ENCODE measurements around the gene WNK4.

Gene WNK4

GRCh38 chr17:42784811-42785592 lies 4.6 kb downstream of the WNK4 start:
- no peak for ATAC-seq
- TF ChIP-seq TCF4 (CRISPR knock-in tag; IDR thresholded peaks at IDR 0.05; ENCODE audit: borderline replicate concordance) (no peak), ZFP3 (CRISPR knock-in tag; IDR thresholded peaks at IDR 0.05) (no peak), BACH2 (CRISPR knock-in tag; IDR thresholded peaks at IDR 0.05; ENCODE audit: borderline replicate concordance) (no peak), ZNF565 (CRISPR knock-in tag; conservative IDR thresholded peaks at IDR 0.05; ENCODE audit: low read depth) (no peak), ESRRG (CRISPR knock-in tag; IDR thresholded peaks at IDR 0.05) (no peak)
- TF ChIP-seq, protein P1, sequence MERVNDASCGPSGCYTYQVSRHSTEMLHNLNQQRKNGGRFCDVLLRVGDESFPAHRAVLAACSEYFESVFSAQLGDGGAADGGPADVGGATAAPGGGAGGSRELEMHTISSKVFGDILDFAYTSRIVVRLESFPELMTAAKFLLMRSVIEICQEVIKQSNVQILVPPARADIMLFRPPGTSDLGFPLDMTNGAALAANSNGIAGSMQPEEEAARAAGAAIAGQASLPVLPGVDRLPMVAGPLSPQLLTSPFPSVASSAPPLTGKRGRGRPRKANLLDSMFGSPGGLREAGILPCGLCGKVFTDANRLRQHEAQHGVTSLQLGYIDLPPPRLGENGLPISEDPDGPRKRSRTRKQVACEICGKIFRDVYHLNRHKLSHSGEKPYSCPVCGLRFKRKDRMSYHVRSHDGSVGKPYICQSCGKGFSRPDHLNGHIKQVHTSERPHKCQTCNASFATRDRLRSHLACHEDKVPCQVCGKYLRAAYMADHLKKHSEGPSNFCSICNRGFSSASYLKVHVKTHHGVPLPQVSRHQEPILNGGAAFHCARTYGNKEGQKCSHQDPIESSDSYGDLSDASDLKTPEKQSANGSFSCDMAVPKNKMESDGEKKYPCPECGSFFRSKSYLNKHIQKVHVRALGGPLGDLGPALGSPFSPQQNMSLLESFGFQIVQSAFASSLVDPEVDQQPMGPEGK (CRISPR knock-in tag; IDR thresholded peaks at IDR 0.05; ENCODE audit: borderline replicate concordance): no peak

GRCh38 chr17:42787266-42787665 lies 6.9 kb downstream of the WNK4 start:
- no peak for ATAC-seq
- no peak for TF ChIP-seq PPARA (CRISPR knock-in tag; IDR thresholded peaks at IDR 0.05; ENCODE audit: borderline replicate concordance)
- TF ChIP-seq ARNTL (CRISPR knock-in tag; IDR thresholded peaks at IDR 0.05; ENCODE audit: borderline replicate concordance, low read depth): no peak
- TF ChIP-seq SNAI2 (CRISPR knock-in tag; IDR thresholded peaks at IDR 0.05): no peak
- no peak for TF ChIP-seq TOX (CRISPR knock-in tag; IDR thresholded peaks at IDR 0.05; ENCODE audit: borderline replicate concordance)
- TF ChIP-seq OSR1 (CRISPR knock-in tag; IDR thresholded peaks at IDR 0.05): no peak
- no peak for TF ChIP-seq CSDC2 (CRISPR knock-in tag; IDR thresholded peaks at IDR 0.05)
- TF ChIP-seq ZNF8 (CRISPR knock-in tag; IDR thresholded peaks at IDR 0.05): no peak
- TF ChIP-seq ZC3H10 (CRISPR knock-in tag; IDR thresholded peaks at IDR 0.05): no peak
- no peak for TF ChIP-seq BACH2 (CRISPR knock-in tag; IDR thresholded peaks at IDR 0.05; ENCODE audit: borderline replicate concordance)
- no peak for TF ChIP-seq GLIS3 (CRISPR knock-in tag; IDR thresholded peaks at IDR 0.05)
- no peak for TF ChIP-seq TSHZ2 (CRISPR knock-in tag; IDR thresholded peaks at IDR 0.05)
- no peak for TF ChIP-seq ESRRG (CRISPR knock-in tag; IDR thresholded peaks at IDR 0.05)
- no peak for TF ChIP-seq RARB (CRISPR knock-in tag; IDR thresholded peaks at IDR 0.05)
- no peak for TF ChIP-seq CREB5 (CRISPR knock-in tag; IDR thresholded peaks at IDR 0.05; ENCODE audit: low read depth)

DNA sequence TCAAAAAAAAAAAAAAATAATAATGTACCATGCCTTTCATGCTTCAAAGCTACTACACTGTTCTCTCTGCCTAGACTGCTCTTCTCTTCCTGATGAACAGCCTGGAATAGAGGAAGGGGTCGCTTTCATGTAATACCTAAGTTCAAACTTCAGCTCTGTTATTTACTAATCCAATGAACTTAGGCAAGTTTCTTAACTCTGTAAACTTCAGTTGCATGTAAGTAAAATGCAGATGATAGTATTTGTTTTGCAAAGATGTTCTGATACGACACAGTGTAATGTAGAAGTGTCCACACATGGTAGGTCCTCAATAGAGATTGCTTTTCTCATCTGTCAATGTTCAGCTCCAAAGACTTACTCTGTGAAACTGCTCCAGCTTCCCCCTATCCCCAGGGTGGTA lies 11.5 kb downstream of the WNK4 start:
- ATAC-seq: no peak
- TF ChIP-seq ZNF70 (CRISPR knock-in tag; IDR thresholded peaks at IDR 0.05) (no peak), CSDC2 (CRISPR knock-in tag; IDR thresholded peaks at IDR 0.05) (no peak), TSHZ2 (CRISPR knock-in tag; IDR thresholded peaks at IDR 0.05) (no peak), ZC3H10 (CRISPR knock-in tag; IDR thresholded peaks at IDR 0.05) (no peak), ZNF8 (CRISPR knock-in tag; IDR thresholded peaks at IDR 0.05) (no peak), RARB (CRISPR knock-in tag; IDR thresholded peaks at IDR 0.05) (no peak), OSR1 (CRISPR knock-in tag; IDR thresholded peaks at IDR 0.05) (no peak), ZFP3 (CRISPR knock-in tag; IDR thresholded peaks at IDR 0.05) (no peak), SNAI2 (CRISPR knock-in tag; IDR thresholded peaks at IDR 0.05) (no peak), POU6F1 (CRISPR knock-in tag; IDR thresholded peaks at IDR 0.05; ENCODE audit: borderline replicate concordance, low read depth) (no peak), GLIS3 (CRISPR knock-in tag; IDR thresholded peaks at IDR 0.05) (no peak), ESRRG (CRISPR knock-in tag; IDR thresholded peaks at IDR 0.05) (no peak), ZFP30 (CRISPR knock-in tag; IDR thresholded peaks at IDR 0.05) (no peak), TOX (CRISPR knock-in tag; IDR thresholded peaks at IDR 0.05; ENCODE audit: borderline replicate concordance) (no peak), ZNF565 (CRISPR knock-in tag; conservative IDR thresholded peaks at IDR 0.05; ENCODE audit: low read depth) (no peak), BACH2 (CRISPR knock-in tag; IDR thresholded peaks at IDR 0.05; ENCODE audit: borderline replicate concordance) (no peak)
- TF ChIP-seq, protein P1 (CRISPR knock-in tag; IDR thresholded peaks at IDR 0.05; ENCODE audit: borderline replicate concordance): no peak
- TF ChIP-seq, protein P2, sequence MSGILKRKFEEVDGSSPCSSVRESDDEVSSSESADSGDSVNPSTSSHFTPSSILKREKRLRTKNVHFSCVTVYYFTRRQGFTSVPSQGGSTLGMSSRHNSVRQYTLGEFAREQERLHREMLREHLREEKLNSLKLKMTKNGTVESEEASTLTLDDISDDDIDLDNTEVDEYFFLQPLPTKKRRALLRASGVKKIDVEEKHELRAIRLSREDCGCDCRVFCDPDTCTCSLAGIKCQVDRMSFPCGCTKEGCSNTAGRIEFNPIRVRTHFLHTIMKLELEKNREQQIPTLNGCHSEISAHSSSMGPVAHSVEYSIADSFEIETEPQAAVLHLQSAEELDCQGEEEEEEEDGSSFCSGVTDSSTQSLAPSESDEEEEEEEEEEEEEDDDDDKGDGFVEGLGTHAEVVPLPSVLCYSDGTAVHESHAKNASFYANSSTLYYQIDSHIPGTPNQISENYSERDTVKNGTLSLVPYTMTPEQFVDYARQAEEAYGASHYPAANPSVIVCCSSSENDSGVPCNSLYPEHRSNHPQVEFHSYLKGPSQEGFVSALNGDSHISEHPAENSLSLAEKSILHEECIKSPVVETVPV (CRISPR knock-in tag; IDR thresholded peaks at IDR 0.05): no peak
